Colonic mucosa (tissue), 4 donors: Measurements from ENCODE around the gene NCR1. TPM values are rescaled to one million over a fixed set of nuclear protein-coding genes. Genes with fewer than 3 reads are reported as not detected.
"Not testable (repeated sequence)": the region's sequence is repeated elsewhere in the genome, so short reads cannot be mapped to it uniquely, and the experiment has no call there.

ENCODE experiments used
- DNase-seq: peaks from one replicate; pipeline ENCODE4 v3.0.0-alpha.2; 2020
- H3K27ac ChIP-seq: fragments of 200-600 bp; one replicate; pipeline ENCODE4 v1.8.0; 2021
- H3K27me3 ChIP-seq: fragments of 200-600 bp; one replicate; pipeline ENCODE4 v1.8.0; 2021
- H3K36me3 ChIP-seq: fragments of 200-600 bp; one replicate; pipeline ENCODE4 v1.8.0; 2021
- H3K4me1 ChIP-seq: fragments of 200-600 bp; one replicate; pipeline ENCODE4 v1.8.0; 2021; ENCODE audit warnings: mild to moderate bottlenecking
- H3K4me3 ChIP-seq: fragments of 200-600 bp; one replicate; pipeline ENCODE4 v1.8.0; 2021
- H3K9ac ChIP-seq, 2 donors: one replicate each; pipeline ENCODE4 v1.7.0; 2013; ENCODE audit warnings: control low read depth in 2 of 2, low read depth in 2 of 2, low read length in 2 of 2
- H3K9me3 ChIP-seq: fragments of 200-600 bp; one replicate; pipeline ENCODE4 v1.8.0; 2021
- intact Hi-C: fragments of 100-400 bp; cut with DNase I; formaldehyde crosslinking; loops from one replicate; pipeline ENCODE4 v1.14.1; 2022
- total RNA-seq, 2 donors: library from RNA; stranded (reverse); fragmentation: NEBNext Ultra II Directional in 1 of 2; extraction: Animal tissue kit (Norgen Biotek cat#: 25700) in 1 of 2; gene quantifications; one replicate each; pipeline ENCODE4 v1.2.1, GENCODE V29; 2021
- TF ChIP-seq, protein P1 (sequence below): fragments of 200-600 bp; IDR thresholded peaks from one replicate; pipeline ENCODE4 v1.8.0; 2022; ENCODE audit warnings: antibody characterized with exemption, mild to moderate bottlenecking
- donor health status: healthy.
- donor health status: DM: no; HTN: no; CAD: no.
- donor health status: DM: no; HTN: no; CAD: no.

The NCR1 gene
- total RNA-seq, 2 donors from 2014 or later: not detected

- no peaks in the 10 kb centered on the region for H3K36me3 ChIP-seq
- no peaks in the 10 kb centered on the region for H3K4me1 ChIP-seq
- H3K27me3 ChIP-seq: no peaks in the 10 kb centered on the region
- DNase-seq: no peak
- H3K9ac ChIP-seq: no peak overlapping the region
- TF ChIP-seq, protein P1, sequence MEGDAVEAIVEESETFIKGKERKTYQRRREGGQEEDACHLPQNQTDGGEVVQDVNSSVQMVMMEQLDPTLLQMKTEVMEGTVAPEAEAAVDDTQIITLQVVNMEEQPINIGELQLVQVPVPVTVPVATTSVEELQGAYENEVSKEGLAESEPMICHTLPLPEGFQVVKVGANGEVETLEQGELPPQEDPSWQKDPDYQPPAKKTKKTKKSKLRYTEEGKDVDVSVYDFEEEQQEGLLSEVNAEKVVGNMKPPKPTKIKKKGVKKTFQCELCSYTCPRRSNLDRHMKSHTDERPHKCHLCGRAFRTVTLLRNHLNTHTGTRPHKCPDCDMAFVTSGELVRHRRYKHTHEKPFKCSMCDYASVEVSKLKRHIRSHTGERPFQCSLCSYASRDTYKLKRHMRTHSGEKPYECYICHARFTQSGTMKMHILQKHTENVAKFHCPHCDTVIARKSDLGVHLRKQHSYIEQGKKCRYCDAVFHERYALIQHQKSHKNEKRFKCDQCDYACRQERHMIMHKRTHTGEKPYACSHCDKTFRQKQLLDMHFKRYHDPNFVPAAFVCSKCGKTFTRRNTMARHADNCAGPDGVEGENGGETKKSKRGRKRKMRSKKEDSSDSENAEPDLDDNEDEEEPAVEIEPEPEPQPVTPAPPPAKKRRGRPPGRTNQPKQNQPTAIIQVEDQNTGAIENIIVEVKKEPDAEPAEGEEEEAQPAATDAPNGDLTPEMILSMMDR: no peak
- intact Hi-C loops: no loop called here
- no peak overlapping the region for H3K4me3 ChIP-seq
- H3K27ac ChIP-seq: no peak overlapping the region
- H3K9me3 ChIP-seq: no peaks in the 10 kb centered on the region
Measured at GRCh38 chr19:54905421-54905802, 536 bp upstream of the NCR1 start.

DNA sequence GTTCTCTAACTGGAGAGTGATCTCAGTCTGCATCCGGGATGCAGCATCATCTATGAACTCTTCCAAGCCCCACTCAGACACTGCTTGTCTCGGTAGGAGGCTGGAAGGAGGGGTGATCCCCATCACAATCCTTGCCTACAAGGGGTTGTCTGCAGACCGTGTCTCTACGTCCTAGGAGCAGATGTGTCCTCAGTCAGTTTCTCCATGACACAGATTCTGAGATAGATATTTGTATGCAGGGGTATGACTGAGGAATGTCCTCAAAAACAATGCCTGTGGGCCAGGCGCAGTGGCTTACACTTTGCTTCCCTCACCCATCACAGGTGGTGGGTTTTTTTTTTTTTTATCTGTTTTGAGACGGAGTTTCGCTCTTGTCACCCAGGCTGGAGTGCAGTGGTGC lies 871 bp downstream of the NCR1 start:
- no peaks in the 10 kb centered on the region for H3K4me1 ChIP-seq
- intact Hi-C loops: no loop called here
- TF ChIP-seq, protein P1: no peak

DNA sequence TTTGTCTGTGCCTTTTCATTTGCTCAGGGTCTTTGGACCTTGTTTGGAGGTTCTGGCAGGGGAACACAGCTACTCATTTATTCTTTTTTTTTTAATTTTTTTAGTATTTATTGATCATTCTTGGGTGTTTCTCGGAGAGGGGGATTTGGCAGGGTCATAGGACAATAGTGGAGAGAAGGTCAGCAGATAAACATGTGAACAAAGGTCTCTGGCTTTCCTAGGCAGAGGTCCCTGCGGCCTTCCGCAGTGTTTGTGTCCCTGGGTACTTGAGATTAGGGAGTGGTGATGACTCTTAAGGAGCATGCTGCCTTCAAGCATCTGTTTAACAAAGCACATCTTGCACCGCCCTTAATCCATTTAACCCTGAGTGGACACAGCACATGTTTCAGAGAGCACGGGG lies 2.0 kb downstream of the NCR1 start:
- H3K36me3 ChIP-seq, DNase-seq, H3K27me3 ChIP-seq, H3K4me3 ChIP-seq, H3K9ac ChIP-seq, H3K9me3 ChIP-seq, intact Hi-C loops, H3K4me1 ChIP-seq, H3K27ac ChIP-seq: not testable (repeated sequence)

More for the DNA sequence above, 871 bp downstream of the NCR1 start:
- Histone ChIP-seq H3K9me3 (no peaks in the 10 kb centered on the region), H3K27me3 (no peaks in the 10 kb centered on the region), H3K9ac (no peak overlapping the region), H3K27ac (no peak overlapping the region), H3K36me3 (no peaks in the 10 kb centered on the region), H3K4me3 (no peak overlapping the region)
- no peak for DNase-seq

- H3K36me3 ChIP-seq: no peaks in the 10 kb centered on the region
- peaks cover 5% of the 10 kb centered on the region for H3K27me3 ChIP-seq
- no peak overlapping the region for H3K27ac ChIP-seq
- intact Hi-C loops: no loop called here
- TF ChIP-seq, protein P1: no peak
- H3K4me1 ChIP-seq: no peaks in the 10 kb centered on the region
- no peak overlapping the region for H3K9ac ChIP-seq
- no peak for DNase-seq
- no peaks in the 10 kb centered on the region for H3K9me3 ChIP-seq
- no peak overlapping the region for H3K4me3 ChIP-seq
Measured at GRCh38 chr19:54916822-54917221, 10.9 kb downstream of the NCR1 start.

DNA sequence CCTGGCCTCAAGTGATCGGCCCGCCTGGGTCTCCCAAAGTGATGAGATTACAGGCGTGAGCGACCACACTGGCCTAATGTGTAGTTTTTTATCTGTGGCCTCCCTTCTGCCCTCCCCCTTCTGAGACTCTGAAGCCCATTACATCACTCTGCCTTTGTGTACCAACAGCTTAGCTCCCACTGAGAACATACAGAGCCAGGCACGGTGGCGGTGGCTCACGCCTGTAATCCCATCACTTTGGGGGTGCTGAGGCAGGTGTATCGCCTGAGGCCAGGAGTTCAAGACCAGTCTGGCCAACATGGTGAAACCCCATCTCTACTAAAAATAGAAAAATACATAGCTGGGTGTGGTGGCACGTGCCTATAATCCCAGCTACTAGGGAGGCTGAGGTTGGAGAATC lies 12.6 kb downstream of the NCR1 start:
- TF ChIP-seq, protein P1: no peak
- intact Hi-C loops: no loop called here
- no peaks in the 10 kb centered on the region for H3K4me1 ChIP-seq
- peaks cover 5% of the 10 kb centered on the region for H3K27me3 ChIP-seq
- no peaks in the 10 kb centered on the region for H3K36me3 ChIP-seq
- no peaks in the 10 kb centered on the region for H3K9me3 ChIP-seq
- H3K9ac ChIP-seq: no peak overlapping the region
- no peak for DNase-seq
- no peak overlapping the region for H3K27ac ChIP-seq
- no peak overlapping the region for H3K4me3 ChIP-seq

GRCh38 chr19:54919646-54920563 lies 14.0 kb downstream of the NCR1 start:
- DNase-seq, H3K9me3 ChIP-seq, H3K36me3 ChIP-seq, intact Hi-C loops, H3K9ac ChIP-seq, H3K27ac ChIP-seq, H3K4me3 ChIP-seq, H3K4me1 ChIP-seq, H3K27me3 ChIP-seq: not testable (repeated sequence)
